Vagina (tissue), 2 donors: ENCODE results near the gene ANKFN1. TPM values are rescaled to one million over a fixed set of nuclear protein-coding genes. Genes with fewer than 3 reads are reported as not detected.

Experiments
- DNase-seq, 2 donors: peaks; one replicate each; pipeline ENCODE4 v3.0.0-alpha.2; 2017; ENCODE audit errors: extremely low spot score in 2 of 2
- H3K27ac ChIP-seq: fragments of 200-600 bp; sonication (generic); one replicate; pipeline ENCODE4 v1.5.1; 2019
- H3K27me3 ChIP-seq: fragments of 200-600 bp; sonication (generic); one replicate; pipeline ENCODE4 v1.5.1; 2019
- H3K36me3 ChIP-seq, 2 donors: fragments of 200-600 bp; sonication (generic); one replicate each; pipeline ENCODE4 v1.5.1; 2017 to 2019
- H3K4me1 ChIP-seq: fragments of 200-600 bp; sonication (generic); one replicate; pipeline ENCODE4 v1.5.1; 2019
- H3K4me3 ChIP-seq, 2 donors: fragments of 200-600 bp; sonication (generic); 1 replicate in 1 of 2; 2 replicates in 1 of 2; pipeline ENCODE4 v1.5.1; 2016 to 2019
- H3K9me3 ChIP-seq: fragments of 200-600 bp; sonication (generic); one replicate; pipeline ENCODE4 v1.5.1; 2019
- POLR2A ChIP-seq, 2 donors: fragments of 450-650 bp; IDR thresholded peaks; one replicate each; pipeline ENCODE4 v1.6.1; 2017; ENCODE audit warnings: antibody characterized with exemption in 2 of 2, mild to moderate bottlenecking in 2 of 2, moderate library complexity in 2 of 2
- POLR2AphosphoS5 ChIP-seq, 2 donors: sonication (generic); formaldehyde crosslinking; IDR thresholded peaks; one replicate each; pipeline ENCODE4 v1.9.0; 2017; ENCODE audit warnings: antibody characterized with exemption in 2 of 2, mild to moderate bottlenecking in 2 of 2, low read depth in 1 of 2; ENCODE audit not compliant: insufficient read depth in 1 of 2
- intact Hi-C: fragments of 100-400 bp; cut with DNase I; formaldehyde crosslinking; loops from one replicate; pipeline ENCODE4 v1.15.1; 2023
- total RNA-seq: library from RNA; depleted of rRNA; stranded (reverse); fragments of >200 nt; gene quantifications from one replicate; pipeline ENCODE4 v1.2.3, GENCODE V29; 2016
- TF ChIP-seq, protein P1 (sequence below), 3 experiments: fragments of 450-650 bp in 2 of 3; fragments of 200-600 bp in 1 of 3; sonication (generic) in 1 of 3; IDR thresholded peaks; one replicate each; pipeline ENCODE4 v1.5.1; 2017 to 2019; ENCODE audit warnings: antibody characterized with exemption in 3 of 3, mild to moderate bottlenecking in 2 of 3, moderate library complexity in 2 of 3

Gene ANKFN1
- total RNA-seq, 1 donor from 2014 or later, result 3.4 TPM

DNA sequence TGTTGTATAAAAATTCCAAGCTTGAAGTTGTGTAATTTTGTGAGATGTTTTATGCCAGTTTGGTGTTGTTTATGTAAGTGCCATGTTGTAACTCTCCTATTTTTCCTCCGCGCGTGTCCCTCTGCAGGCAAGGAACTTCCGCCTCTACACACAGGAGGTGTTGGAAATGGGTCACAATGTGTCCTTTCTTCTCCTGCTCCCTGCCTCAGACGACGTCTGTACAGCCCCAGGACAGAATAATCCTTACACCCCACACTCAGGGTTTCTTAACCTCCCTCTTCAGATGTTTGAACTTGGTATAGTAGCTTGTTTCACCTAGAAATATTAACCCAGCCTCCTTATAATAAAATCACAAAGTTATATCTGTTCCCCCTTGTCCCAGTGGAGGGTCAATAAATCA is 329.0 kb downstream of the ANKFN1 start:
- TF ChIP-seq POLR2A (IDR thresholded peaks at IDR 0.05) (no peak), POLR2AphosphoS5 (IDR thresholded peaks at IDR 0.05; ENCODE audit: insufficient read depth in 1 of 2, low read depth in 1 of 2) (no peak)
- TF ChIP-seq, protein P1, sequence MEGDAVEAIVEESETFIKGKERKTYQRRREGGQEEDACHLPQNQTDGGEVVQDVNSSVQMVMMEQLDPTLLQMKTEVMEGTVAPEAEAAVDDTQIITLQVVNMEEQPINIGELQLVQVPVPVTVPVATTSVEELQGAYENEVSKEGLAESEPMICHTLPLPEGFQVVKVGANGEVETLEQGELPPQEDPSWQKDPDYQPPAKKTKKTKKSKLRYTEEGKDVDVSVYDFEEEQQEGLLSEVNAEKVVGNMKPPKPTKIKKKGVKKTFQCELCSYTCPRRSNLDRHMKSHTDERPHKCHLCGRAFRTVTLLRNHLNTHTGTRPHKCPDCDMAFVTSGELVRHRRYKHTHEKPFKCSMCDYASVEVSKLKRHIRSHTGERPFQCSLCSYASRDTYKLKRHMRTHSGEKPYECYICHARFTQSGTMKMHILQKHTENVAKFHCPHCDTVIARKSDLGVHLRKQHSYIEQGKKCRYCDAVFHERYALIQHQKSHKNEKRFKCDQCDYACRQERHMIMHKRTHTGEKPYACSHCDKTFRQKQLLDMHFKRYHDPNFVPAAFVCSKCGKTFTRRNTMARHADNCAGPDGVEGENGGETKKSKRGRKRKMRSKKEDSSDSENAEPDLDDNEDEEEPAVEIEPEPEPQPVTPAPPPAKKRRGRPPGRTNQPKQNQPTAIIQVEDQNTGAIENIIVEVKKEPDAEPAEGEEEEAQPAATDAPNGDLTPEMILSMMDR (IDR thresholded peaks at IDR 0.05), result no peak
- intact Hi-C loops, result no loop called here
- H3K9me3 ChIP-seq, result no peaks in the 10 kb centered on the region

DNA sequence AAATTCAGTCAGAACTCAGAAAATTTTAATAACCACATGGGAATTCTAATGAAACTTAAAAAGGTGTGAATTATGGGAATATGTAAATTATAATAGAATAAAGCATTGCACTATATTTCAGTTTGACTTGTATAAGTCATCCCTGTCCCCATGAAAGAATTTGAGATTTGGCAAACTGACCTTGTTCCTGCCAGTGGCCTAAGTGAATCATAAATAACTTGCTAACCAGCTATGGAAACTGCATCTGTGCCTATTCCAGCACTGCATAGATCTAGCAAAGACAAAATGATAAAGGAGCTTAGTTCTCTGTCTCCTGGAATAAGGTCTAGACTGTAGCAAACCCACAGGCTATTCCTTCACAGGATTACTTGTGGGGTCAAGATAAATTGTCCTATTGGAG is 333.5 kb downstream of the ANKFN1 start:
- Histone ChIP-seq H3K36me3 (no peaks in the 10 kb centered on the region), H3K27ac (no peak overlapping the region), H3K4me3 (no peak overlapping the region), H3K9me3 (no peaks in the 10 kb centered on the region), H3K4me1 (no peaks in the 10 kb centered on the region), H3K27me3 (no peaks in the 10 kb centered on the region)
- intact Hi-C loops, result no loop called here
- TF ChIP-seq, protein P1 (IDR thresholded peaks at IDR 0.05), result no peak
- TF ChIP-seq POLR2AphosphoS5 (IDR thresholded peaks at IDR 0.05; ENCODE audit: insufficient read depth in 1 of 2, low read depth in 1 of 2) (no peak), POLR2A (IDR thresholded peaks at IDR 0.05) (no peak)
- DNase-seq, result no peak

More for the DNA sequence above, 329.0 kb downstream of the ANKFN1 start:
- H3K4me3 ChIP-seq, result no peak overlapping the region
- H3K4me1 ChIP-seq, result no peaks in the 10 kb centered on the region
- no peaks in the 10 kb centered on the region for H3K27me3 ChIP-seq
- DNase-seq, result no peak
- no peak overlapping the region for H3K27ac ChIP-seq
- H3K36me3 ChIP-seq, result no peaks in the 10 kb centered on the region

DNA sequence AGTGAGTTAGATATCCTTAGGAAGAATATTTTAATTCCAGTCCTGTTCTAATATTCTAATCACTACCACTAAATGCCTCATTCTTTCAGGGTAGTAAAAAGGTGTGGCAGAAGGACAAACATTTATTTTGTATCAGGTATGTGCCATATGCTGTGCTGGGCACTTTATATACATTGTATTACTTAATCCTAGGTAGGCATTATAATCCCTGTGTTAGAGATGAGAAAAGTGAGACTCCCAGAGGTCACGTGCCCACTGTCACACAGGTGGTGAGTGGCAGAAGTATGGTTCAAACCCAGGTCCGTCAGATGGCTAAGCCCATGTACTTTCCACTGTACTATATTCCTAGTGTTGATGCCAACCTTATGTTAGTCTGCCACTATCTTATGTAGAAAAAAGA is 335.5 kb downstream of the ANKFN1 start:
- H3K27me3 ChIP-seq, result no peaks in the 10 kb centered on the region
- no peaks in the 10 kb centered on the region for H3K4me1 ChIP-seq
- no peak for TF ChIP-seq POLR2A (IDR thresholded peaks at IDR 0.05)
- TF ChIP-seq POLR2AphosphoS5 (IDR thresholded peaks at IDR 0.05; ENCODE audit: insufficient read depth in 1 of 2, low read depth in 1 of 2), result no peak
- H3K27ac ChIP-seq, result no peak overlapping the region
- H3K9me3 ChIP-seq, result no peaks in the 10 kb centered on the region
- intact Hi-C loops, result no loop called here
- H3K36me3 ChIP-seq, result no peaks in the 10 kb centered on the region
- H3K4me3 ChIP-seq, result no peak overlapping the region
- no peak for DNase-seq

DNA sequence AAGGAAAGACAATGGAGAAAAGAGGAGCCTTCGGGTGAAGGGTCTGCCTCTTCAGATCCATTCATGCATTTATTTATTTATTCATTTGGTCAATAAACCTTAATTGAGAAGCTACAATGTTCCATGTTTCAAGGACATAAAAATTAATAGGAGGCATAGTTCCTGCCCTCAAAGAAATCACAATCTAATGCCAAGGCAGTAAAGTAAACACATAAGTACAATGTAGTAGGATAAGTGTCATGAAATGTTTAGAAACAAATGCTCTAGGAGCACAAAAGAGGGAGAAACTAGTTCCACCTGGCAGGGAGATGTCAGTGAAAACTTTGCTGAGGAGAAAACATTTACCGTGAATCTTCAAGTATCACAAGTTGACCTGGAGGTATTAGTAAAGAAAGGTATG is 336.7 kb downstream of the ANKFN1 start:
- TF ChIP-seq POLR2AphosphoS5 (IDR thresholded peaks at IDR 0.05; ENCODE audit: insufficient read depth in 1 of 2, low read depth in 1 of 2), result no peak
- TF ChIP-seq, protein P1 (IDR thresholded peaks at IDR 0.05), result no peak
- TF ChIP-seq POLR2A (IDR thresholded peaks at IDR 0.05), result no peak
- H3K27ac ChIP-seq, result no peak overlapping the region
- intact Hi-C loops, result no loop called here
- no peaks in the 10 kb centered on the region for H3K36me3 ChIP-seq
- DNase-seq, result no peak
- no peaks in the 10 kb centered on the region for H3K4me1 ChIP-seq
- no peak overlapping the region for H3K4me3 ChIP-seq
- H3K9me3 ChIP-seq, result no peaks in the 10 kb centered on the region
- H3K27me3 ChIP-seq, result no peaks in the 10 kb centered on the region

DNA sequence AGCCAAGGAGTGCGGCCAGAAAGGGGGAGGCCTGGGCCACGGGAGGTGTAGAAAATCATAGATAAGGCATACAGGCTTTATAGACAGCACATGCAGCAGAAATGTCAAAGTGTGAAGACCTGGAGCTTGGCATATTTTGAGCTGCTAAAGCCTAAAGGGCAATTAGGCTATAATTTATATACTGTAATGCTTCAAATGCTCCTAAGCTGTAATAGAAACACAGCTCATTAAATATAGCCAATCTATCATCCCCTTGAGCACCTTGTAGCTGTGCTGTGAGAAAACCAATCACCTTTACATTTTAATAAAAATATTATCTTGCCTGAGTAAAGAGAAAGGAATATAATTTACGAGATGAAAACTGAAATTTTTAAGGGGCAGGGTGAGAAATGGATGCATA is 342.3 kb downstream of the ANKFN1 start:
- no peak for TF ChIP-seq POLR2AphosphoS5 (IDR thresholded peaks at IDR 0.05; ENCODE audit: insufficient read depth in 1 of 2, low read depth in 1 of 2)
- TF ChIP-seq, protein P1 (IDR thresholded peaks at IDR 0.05), result no peak
- TF ChIP-seq POLR2A (IDR thresholded peaks at IDR 0.05), result no peak
- no peaks in the 10 kb centered on the region for H3K36me3 ChIP-seq
- no peak overlapping the region for H3K27ac ChIP-seq
- H3K9me3 ChIP-seq, result no peaks in the 10 kb centered on the region
- no peaks in the 10 kb centered on the region for H3K27me3 ChIP-seq
- intact Hi-C loops, result no loop called here
- no peak overlapping the region for H3K4me3 ChIP-seq
- H3K4me1 ChIP-seq, result no peaks in the 10 kb centered on the region
- DNase-seq, result no peak
